GM12892 (cell line): ENCODE results near the gene EML6.
"Not testable (repeated sequence)": the region's sequence is repeated elsewhere in the genome, so short reads cannot be mapped to it uniquely, and the experiment has no call there.

ENCODE experiments used
- DNase-seq: peaks from one replicate; pipeline ENCODE4 v3.0.0; 2011; ENCODE audit not compliant: insufficient read length
- FAIRE-seq: peaks from 2 replicates; lab custom pipeline; 2011; peaks lifted over from hg19 to GRCh38; lab: Jason Lieb, UNC
- POLR2A ChIP-seq: IDR thresholded peaks from 2 replicates; pipeline ENCODE4 v1.6.1; 2011; ENCODE audit warnings: low read depth, low read length, control low read depth
- POLR2AphosphoS5 ChIP-seq: IDR thresholded peaks from 2 replicates; pipeline ENCODE4 v1.6.1; 2011; ENCODE audit warnings: low read depth, low read length, control low read depth
- TAF1 ChIP-seq: IDR thresholded peaks from 2 replicates; pipeline ENCODE4 v1.6.1; 2011; ENCODE audit warnings: low read depth, mild to moderate bottlenecking, control low read depth, low read length, borderline replicate concordance

EML6 gene

DNA sequence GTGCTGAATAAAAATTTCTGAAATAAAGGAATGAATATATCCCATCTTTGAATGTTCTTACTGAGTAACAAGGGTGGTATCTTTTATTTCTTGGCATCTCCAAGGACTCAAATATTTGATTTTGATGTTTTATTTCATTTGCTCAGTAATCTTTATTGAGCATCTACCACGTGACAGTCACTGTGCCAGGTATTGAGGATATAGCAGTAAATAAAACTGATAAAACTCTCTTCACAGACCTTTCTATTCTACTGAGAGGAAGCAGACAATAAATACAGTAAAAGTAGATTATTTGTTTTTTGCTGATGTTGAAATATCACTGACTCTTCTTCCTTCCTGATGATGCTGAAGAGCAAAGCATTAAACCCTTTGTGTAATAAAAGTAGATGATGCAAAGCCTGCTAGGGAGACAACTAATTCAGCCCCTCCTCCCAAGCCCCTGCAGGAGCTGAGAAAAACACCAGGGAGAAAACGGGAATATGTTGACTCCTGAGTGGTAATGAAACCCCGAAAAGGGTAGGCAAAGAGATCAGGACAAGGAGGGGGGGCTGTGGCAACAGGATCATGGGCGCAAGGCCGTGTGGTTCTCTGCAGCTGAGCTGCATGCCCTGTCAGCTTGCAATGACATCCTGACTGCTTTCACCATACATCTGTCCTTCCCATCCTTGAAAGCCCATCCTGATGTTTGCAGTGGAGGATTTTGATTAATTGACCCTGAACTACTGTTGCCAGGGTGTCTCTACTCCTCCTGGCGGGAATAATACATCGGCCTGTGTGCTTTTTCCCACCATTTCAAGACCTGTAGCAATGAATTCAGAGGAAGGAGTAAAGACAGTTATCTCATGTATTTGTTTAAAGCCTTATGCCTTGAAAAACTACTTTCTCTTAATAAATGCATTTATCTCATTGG lies 117.4 kb downstream of the EML6 start:
- FAIRE-seq (no peak), DNase-seq (no peak)
- TF ChIP-seq TAF1 (no peak), POLR2AphosphoS5 (no peak), POLR2A (no peak)

GRCh38 chr2:54841500-54841899 lies 118.0 kb downstream of the EML6 start:
- not testable (repeated sequence) for FAIRE-seq, DNase-seq

- no peak for TF ChIP-seq POLR2A
- TF ChIP-seq POLR2AphosphoS5, result no peak
- TF ChIP-seq TAF1, result no peak
- DNase-seq (no peak), FAIRE-seq (peak; percentile 60)
These were observed 121.6 kb downstream of the EML6 start for GRCh38 chr2:54845094-54845493.

DNA sequence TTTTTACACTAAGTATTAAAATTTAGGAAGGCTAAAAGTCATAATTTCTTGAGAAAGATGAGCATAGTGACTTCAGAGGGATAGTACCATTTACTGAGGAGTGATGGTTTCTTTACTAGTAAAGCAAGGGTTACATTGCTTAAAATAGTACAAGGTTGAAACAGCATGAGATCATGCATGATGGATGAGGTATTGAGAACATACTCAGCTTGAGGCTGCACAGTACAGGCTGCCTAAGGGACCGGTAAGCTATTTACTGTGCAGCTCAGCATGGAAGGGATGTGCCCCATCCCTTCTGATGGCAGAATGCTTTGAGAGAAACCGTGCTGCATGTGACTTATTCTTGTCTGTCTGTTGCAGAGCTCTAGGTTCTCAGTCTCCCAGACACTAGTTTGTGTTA lies 122.1 kb downstream of the EML6 start:
- DNase-seq, result no peak
- TF ChIP-seq POLR2AphosphoS5 (no peak), POLR2A (no peak), TAF1 (no peak)
- FAIRE-seq, result peak; percentile 74

GRCh38 chr2:54850171-54851122 lies 127.0 kb downstream of the EML6 start:
- DNase-seq, result no peak
- TF ChIP-seq POLR2A (no peak), TAF1 (no peak), POLR2AphosphoS5 (no peak)
- no peak for FAIRE-seq

- no peak for TF ChIP-seq POLR2A
- no peak for TF ChIP-seq POLR2AphosphoS5
- TF ChIP-seq TAF1, result no peak
These were observed 130.3 kb downstream of the EML6 start for GRCh38 chr2:54853616-54854310.

DNA sequence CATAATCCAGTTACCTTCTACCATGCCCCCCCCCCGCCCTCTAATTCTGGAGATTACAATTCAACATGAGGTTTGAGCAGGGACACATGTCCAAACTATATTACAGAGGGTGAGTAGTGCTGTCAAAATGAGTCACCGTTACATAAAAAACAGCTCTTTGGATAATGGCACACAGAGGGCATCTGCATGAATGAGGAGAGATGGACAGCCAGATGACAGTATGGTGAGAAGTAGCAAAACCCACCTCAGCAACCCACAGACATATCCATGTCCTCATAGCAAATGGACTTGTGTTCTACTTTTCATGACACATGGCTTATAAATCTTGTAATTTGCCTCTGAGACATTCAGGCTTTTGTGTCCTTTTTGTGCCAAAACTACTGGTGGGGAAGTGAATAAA lies 132.0 kb downstream of the EML6 start:
- TF ChIP-seq POLR2A, result no peak
- no peak for TF ChIP-seq TAF1
- TF ChIP-seq POLR2AphosphoS5, result no peak
- FAIRE-seq, result no peak
- no peak for DNase-seq

More at GRCh38 chr2:54853616-54854310, 130.3 kb downstream of the EML6 start:
- FAIRE-seq, result no peak
- DNase-seq, result no peak

DNA sequence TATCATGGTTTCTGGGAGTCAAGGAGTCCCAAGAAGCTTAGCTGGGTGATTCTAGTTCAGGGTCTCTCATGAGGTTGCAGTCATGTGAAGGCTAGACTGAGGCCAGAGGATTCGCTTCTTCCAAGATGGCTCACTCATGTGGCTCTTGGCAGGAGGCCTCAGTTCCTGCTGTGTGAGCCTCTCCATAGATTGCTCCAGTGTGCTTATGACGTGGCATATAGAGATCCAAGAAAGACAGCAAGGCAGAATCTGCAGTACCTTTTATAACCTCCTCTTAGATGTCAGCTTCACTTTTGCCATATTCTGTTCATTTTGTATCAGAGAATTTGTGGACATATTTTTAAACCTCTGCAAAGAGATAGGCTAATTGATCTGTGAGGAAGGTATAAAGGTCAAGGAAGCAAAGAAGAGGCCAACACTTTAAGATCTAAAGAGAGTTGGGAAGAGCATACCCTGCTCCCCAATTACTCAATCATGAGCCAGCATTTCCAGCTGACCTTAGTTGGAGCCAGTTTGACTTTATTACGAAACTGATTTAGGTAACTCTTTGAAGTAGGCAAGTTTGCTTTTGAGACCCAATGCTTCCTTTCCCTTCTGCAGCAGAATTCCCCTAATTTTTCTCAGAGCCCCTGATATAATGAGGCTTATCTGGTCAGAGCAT lies 134.7 kb downstream of the EML6 start:
- FAIRE-seq, result peak; percentile 24
- no peak for DNase-seq
- no peak for TF ChIP-seq TAF1
- no peak for TF ChIP-seq POLR2A
- no peak for TF ChIP-seq POLR2AphosphoS5

DNA sequence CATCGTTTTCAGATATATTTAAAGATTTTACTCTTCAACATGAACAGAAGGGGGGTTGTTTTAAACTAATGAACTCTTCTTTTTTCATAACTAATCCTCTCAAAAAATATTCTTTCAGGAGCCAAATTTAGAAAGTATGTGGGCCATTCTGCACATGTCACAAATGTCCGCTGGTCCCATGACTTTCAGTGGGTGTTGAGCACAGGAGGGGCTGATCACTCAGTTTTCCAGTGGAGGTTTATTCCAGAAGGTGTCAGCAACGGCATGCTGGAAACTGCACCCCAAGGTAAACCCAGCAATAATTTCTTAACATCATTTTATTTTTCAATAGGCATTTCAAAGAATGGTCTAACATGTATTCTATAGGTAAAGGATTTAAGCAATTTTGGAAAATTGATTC lies 136.0 kb downstream of the EML6 start:
- no peak for FAIRE-seq
- TF ChIP-seq POLR2AphosphoS5, result no peak
- TF ChIP-seq POLR2A, result no peak
- TF ChIP-seq TAF1, result no peak

GRCh38 chr2:54859997-54860701 lies 136.7 kb downstream of the EML6 start:
- no peak for FAIRE-seq
- TF ChIP-seq POLR2A, result no peak
- no peak for TF ChIP-seq POLR2AphosphoS5
- no peak for TF ChIP-seq TAF1
- DNase-seq, result no peak

More for the DNA sequence above, 136.0 kb downstream of the EML6 start:
- no peak for DNase-seq
